SU-DHL-6 (cell line): ENCODE data around the gene C17orf78.

Experiments
- H2AFZ ChIP-seq: fragments of 200-600 bp; sonication (generic); 2 replicates; pipeline ENCODE4 v1.6.1; 2014; ENCODE audit warnings: low read depth, mild to moderate bottlenecking, moderate library complexity, mixed read lengths, antibody characterized with exemption, low read length; ENCODE audit not compliant: severe bottlenecking
- H3F3A ChIP-seq: fragments of 200-600 bp; shearing (Covaris generic); 2 replicates; pipeline ENCODE4 v1.6.0; 2016; ENCODE audit warnings: antibody characterized with exemption, mild to moderate bottlenecking; ENCODE audit not compliant: insufficient read depth
- H3K27ac ChIP-seq: fragments of 200-600 bp; sonication (generic); 2 replicates; pipeline ENCODE4 v1.5.1; 2016; ENCODE audit warnings: low read depth, mild to moderate bottlenecking, low read length, moderate library complexity, mixed read lengths
- H3K27me3 ChIP-seq: fragments of 200-600 bp; sonication (generic), shearing (Covaris generic); 2 replicates; pipeline ENCODE4 v1.6.0; 2014; ENCODE audit warnings: mild to moderate bottlenecking, low read length
- H3K36me3 ChIP-seq: fragments of 200-600 bp; sonication (generic); 2 replicates; pipeline ENCODE4 v1.6.1; 2014; ENCODE audit warnings: mild to moderate bottlenecking, low read length, mixed read lengths
- H3K4me2 ChIP-seq: fragments of 300-600, 200-600 bp; shearing (Covaris generic), sonication (generic); 2 replicates; pipeline ENCODE4 v1.6.0; 2014; ENCODE audit warnings: low read length, low read depth, mild to moderate bottlenecking; ENCODE audit not compliant: poor library complexity, severe bottlenecking
- H3K4me3 ChIP-seq: fragments of 200-600 bp; sonication (generic); 2 replicates; pipeline ENCODE4 v1.5.1; 2014; ENCODE audit warnings: antibody characterized with exemption, low read length, mild to moderate bottlenecking, mixed read lengths; ENCODE audit not compliant: insufficient read depth, poor library complexity, severe bottlenecking
- H3K79me2 ChIP-seq: fragments of 200-600 bp; sonication (generic); 2 replicates; pipeline ENCODE4 v1.6.1; 2014; ENCODE audit warnings: mild to moderate bottlenecking, low read length, moderate library complexity; ENCODE audit not compliant: insufficient read depth
- H3K9ac ChIP-seq: fragments of 200-600 bp; sonication (generic); 2 replicates; pipeline ENCODE4 v1.7.0; 2014; ENCODE audit warnings: mild to moderate bottlenecking, low read length
- H3K9me2 ChIP-seq: fragments of 200-600 bp; sonication (generic); replicated peaks from 2 replicates; pipeline ENCODE4 v1.6.1; 2014; ENCODE audit warnings: low read length; ENCODE audit not compliant: insufficient read depth
- H3K9me3 ChIP-seq: fragments of 200-600 bp; sonication (generic); 2 replicates; pipeline ENCODE4 v1.6.1; 2014; ENCODE audit warnings: low read length, mixed read lengths; ENCODE audit not compliant: insufficient read depth
- H4K20me1 ChIP-seq: fragments of 200-600 bp; sonication (generic); 2 replicates; pipeline ENCODE4 v1.6.1; 2014; ENCODE audit warnings: low read depth, mild to moderate bottlenecking, antibody characterized with exemption, low read length, moderate library complexity, mixed read lengths
- EZH2phosphoT487 ChIP-seq: fragments of 200-600 bp; sonication (generic), shearing (Covaris generic); conservative IDR thresholded peaks from 2 replicates; pipeline ENCODE4 v1.6.1; 2018; ENCODE audit warnings: mild to moderate bottlenecking, antibody characterized with exemption, low read length, moderate library complexity, mixed read lengths
- TF ChIP-seq, protein P1 (sequence below): fragments of 200-600 bp; sonication (generic); IDR thresholded peaks from one replicate; pipeline ENCODE4 v1.5.1; 2017; ENCODE audit warnings: antibody characterized with exemption, mild to moderate bottlenecking, low read length, moderate library complexity; ENCODE audit not compliant: insufficient read depth, poor library complexity, severe bottlenecking

C17orf78 gene

DNA sequence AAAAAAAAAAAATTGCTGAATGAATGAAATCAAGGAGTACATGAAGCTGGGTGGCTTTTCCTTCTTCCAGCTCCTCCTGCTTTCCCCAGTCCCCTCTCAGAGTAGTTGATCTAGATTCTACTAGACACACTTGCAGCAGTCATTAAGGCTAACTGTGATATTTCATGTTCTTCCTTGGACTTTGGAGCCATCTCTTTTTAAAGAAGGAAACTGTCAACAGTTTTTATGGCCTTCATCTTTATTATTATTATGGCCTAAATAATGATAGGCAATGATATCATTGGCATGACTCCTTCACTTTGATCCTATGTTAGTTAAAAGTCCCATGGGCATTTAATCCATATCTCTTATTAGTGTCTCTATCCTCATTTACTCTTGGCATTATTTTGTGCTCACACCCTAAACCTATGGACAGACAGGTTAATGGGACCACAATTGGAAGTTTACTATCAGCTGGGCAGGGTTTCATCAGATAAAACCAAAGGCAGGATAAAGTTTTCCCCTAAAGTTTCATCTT is 9.7 kb downstream of the C17orf78 start:
- H3K4me2 ChIP-seq = no peak overlapping the region
- H3K27me3 ChIP-seq = no peaks in the 10 kb centered on the region
- H3F3A ChIP-seq = no peaks in the 10 kb centered on the region
- H3K79me2 ChIP-seq = no peaks in the 10 kb centered on the region
- no peaks in the 10 kb centered on the region for H3K36me3 ChIP-seq
- H3K9ac ChIP-seq = no peak overlapping the region
- no peak overlapping the region for H3K27ac ChIP-seq
- TF ChIP-seq EZH2phosphoT487 = no peak
- TF ChIP-seq, protein P1, sequence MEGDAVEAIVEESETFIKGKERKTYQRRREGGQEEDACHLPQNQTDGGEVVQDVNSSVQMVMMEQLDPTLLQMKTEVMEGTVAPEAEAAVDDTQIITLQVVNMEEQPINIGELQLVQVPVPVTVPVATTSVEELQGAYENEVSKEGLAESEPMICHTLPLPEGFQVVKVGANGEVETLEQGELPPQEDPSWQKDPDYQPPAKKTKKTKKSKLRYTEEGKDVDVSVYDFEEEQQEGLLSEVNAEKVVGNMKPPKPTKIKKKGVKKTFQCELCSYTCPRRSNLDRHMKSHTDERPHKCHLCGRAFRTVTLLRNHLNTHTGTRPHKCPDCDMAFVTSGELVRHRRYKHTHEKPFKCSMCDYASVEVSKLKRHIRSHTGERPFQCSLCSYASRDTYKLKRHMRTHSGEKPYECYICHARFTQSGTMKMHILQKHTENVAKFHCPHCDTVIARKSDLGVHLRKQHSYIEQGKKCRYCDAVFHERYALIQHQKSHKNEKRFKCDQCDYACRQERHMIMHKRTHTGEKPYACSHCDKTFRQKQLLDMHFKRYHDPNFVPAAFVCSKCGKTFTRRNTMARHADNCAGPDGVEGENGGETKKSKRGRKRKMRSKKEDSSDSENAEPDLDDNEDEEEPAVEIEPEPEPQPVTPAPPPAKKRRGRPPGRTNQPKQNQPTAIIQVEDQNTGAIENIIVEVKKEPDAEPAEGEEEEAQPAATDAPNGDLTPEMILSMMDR = no peak
- no peak overlapping the region for H2AFZ ChIP-seq
- H3K9me3 ChIP-seq = no peaks in the 10 kb centered on the region
- H3K4me3 ChIP-seq = no peak overlapping the region
- no peaks in the 10 kb centered on the region for H4K20me1 ChIP-seq
- H3K9me2 ChIP-seq = no peaks in the 10 kb centered on the region

DNA sequence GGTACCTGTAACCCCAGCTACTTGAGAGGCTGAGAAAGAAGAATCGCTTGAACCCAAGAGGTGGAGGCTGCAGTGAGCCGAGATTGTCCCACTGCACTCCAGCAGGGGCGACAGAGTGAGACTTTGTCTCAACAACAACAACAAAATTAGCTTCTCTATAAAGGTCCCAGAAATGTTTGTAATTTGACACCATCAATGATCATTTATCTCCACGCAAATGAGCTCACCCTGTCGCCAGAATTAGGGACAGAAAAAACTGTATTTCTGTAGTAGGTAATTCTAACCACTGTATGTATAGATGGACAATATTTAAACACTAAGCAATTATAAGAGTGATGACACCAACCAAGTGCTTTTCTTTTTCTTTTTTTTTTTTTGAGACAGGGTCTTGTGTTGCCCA is 10.7 kb downstream of the C17orf78 start:
- no peaks in the 10 kb centered on the region for H3K36me3 ChIP-seq
- H3K27me3 ChIP-seq = no peaks in the 10 kb centered on the region
- H3K4me3 ChIP-seq = no peak overlapping the region
- H4K20me1 ChIP-seq = no peaks in the 10 kb centered on the region
- H2AFZ ChIP-seq = no peak overlapping the region
- H3K9me2 ChIP-seq = no peaks in the 10 kb centered on the region
- H3K9me3 ChIP-seq = no peaks in the 10 kb centered on the region
- no peak overlapping the region for H3K27ac ChIP-seq
- no peak overlapping the region for H3K4me2 ChIP-seq
- TF ChIP-seq, protein P1 = no peak
- no peak for TF ChIP-seq EZH2phosphoT487
- no peaks in the 10 kb centered on the region for H3K79me2 ChIP-seq
- no peak overlapping the region for H3K9ac ChIP-seq
- no peaks in the 10 kb centered on the region for H3F3A ChIP-seq

DNA sequence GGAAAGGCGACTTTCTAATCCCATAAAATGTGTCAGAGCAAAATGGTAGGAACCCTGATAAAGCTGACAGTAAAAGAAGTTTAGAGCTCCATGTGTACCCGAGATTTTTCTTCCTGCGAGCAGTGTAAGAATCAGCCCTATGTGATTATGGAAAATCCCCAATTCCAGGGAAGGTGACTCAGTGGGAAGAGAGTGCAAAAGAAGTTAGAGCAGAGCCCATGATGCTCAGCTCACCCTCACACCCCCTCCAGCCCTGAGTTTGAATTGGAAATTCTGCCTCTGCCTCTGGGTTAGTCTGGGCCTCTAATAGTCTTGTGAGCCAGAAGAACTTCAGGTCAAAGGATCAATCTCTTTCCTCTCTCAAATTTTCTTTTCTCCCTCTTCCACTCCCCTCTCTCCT is 12.5 kb downstream of the C17orf78 start:
- no peaks in the 10 kb centered on the region for H3K36me3 ChIP-seq
- H3K9me3 ChIP-seq = no peaks in the 10 kb centered on the region
- H3K79me2 ChIP-seq = no peaks in the 10 kb centered on the region
- no peaks in the 10 kb centered on the region for H3K9me2 ChIP-seq
- no peak overlapping the region for H2AFZ ChIP-seq
- no peaks in the 10 kb centered on the region for H3K27me3 ChIP-seq
- no peak overlapping the region for H3K27ac ChIP-seq
- H3K4me2 ChIP-seq = no peak overlapping the region
- H3F3A ChIP-seq = no peaks in the 10 kb centered on the region
- TF ChIP-seq, protein P1 = no peak
- no peak for TF ChIP-seq EZH2phosphoT487
- no peak overlapping the region for H3K4me3 ChIP-seq
- H3K9ac ChIP-seq = no peak overlapping the region
- no peaks in the 10 kb centered on the region for H4K20me1 ChIP-seq
